A549 (cell line): ENCODE data around the gene NKAIN2. TPM values are rescaled to one million over a fixed set of nuclear protein-coding genes. Genes with fewer than 3 reads are reported as not detected.

Experiments used
- ATAC-seq, 2 experiments: fragments of 200-7000 bp in 1 of 2; fragments of >200 bp in 1 of 2; cut with Nextera tagmentation in 1 of 2; cut with Tn5 transposase in 1 of 2; 3 replicates each; pipeline versions ENCODE4 v1.8.0 to v1.9.1; 2018 to 2020; ENCODE audit warnings: mild to moderate bottlenecking in 1 of 2, moderate library complexity in 1 of 2
- CTCF ChIA-PET: fragments of 300-600 bp; sonication (Branson Sonifier 250); formaldehyde crosslinking; extraction: SDS; loops from one replicate; lab custom pipeline; 2021; ENCODE audit warnings: antibody characterized with exemption, inconsistent platforms; lab: Yijun Ruan, JAX
- POLR2A ChIA-PET: fragments of 350-600 bp; formaldehyde crosslinking; extraction: SDS; loops from one replicate; lab custom pipeline; 2021; ENCODE audit warnings: antibody characterized with exemption, inconsistent platforms; lab: Yijun Ruan, JAX
- DNase-seq, 2 experiments: peaks; one replicate each; pipeline versions ENCODE4 v3.0.0 to v3.0.0-alpha.2; 2011 to 2016; ENCODE audit warnings: low read depth in 1 of 2, low spot score in 1 of 2
- FAIRE-seq: peaks from 2 replicates; lab custom pipeline; 2011; peaks lifted over from hg19 to GRCh38; lab: Jason Lieb, UNC
- H3K27ac ChIP-seq, 2 experiments: fragments of >200 bp; sonication (Bioruptor Twin); formaldehyde crosslinking; 3 replicates each; pipeline ENCODE4 v1.5.1; 2016 to 2017
- H3K4me1 ChIP-seq: fragments of >200 bp; sonication (Bioruptor Twin); formaldehyde crosslinking; 3 replicates; pipeline ENCODE4 v1.6.1; 2016
- H3K4me2 ChIP-seq: fragments of >200 bp; sonication (Bioruptor Twin); formaldehyde crosslinking; 3 replicates; pipeline ENCODE4 v1.6.1; 2016
- H3K4me3 ChIP-seq: fragments of >200 bp; sonication (Bioruptor Twin); formaldehyde crosslinking; 3 replicates; pipeline ENCODE4 v1.5.1; 2016
- H3K9me3 ChIP-seq: fragments of >200 bp; sonication (Bioruptor Twin); formaldehyde crosslinking; 3 replicates; pipeline ENCODE4 v1.6.1; 2016
- BHLHE40 ChIP-seq: IDR thresholded peaks from 2 replicates; pipeline ENCODE4 v1.6.1; 2012; ENCODE audit warnings: low read depth, low read length, inconsistent platforms
- CHD4 ChIP-seq: fragments of 200-600 bp; sonication (generic); IDR thresholded peaks from 2 replicates; pipeline ENCODE4 v1.6.1; 2016; ENCODE audit warnings: antibody characterized with exemption, mild to moderate bottlenecking, borderline replicate concordance
- CTCF ChIP-seq: fragments of >200 bp; sonication (Bioruptor Twin); formaldehyde crosslinking; IDR thresholded peaks from 3 replicates; pipeline ENCODE4 v1.5.1; 2016
- EP300 ChIP-seq, 2 experiments: fragments of >200 bp; sonication (Bioruptor Twin); formaldehyde crosslinking; IDR thresholded peaks; 2 replicates in 1 of 2; 3 replicates in 1 of 2; pipeline ENCODE4 v1.6.1; 2016 to 2017
- FOXS1 ChIP-seq: fragments of 250-450 bp; sonication (Bioruptor Pico); IDR thresholded peaks from 2 replicates; pipeline ENCODE4 v1.5.0; 2020; ENCODE audit warnings: mild to moderate bottlenecking, moderate library complexity
- KDM5A ChIP-seq: fragments of 200-600 bp; sonication (generic); IDR thresholded peaks from 2 replicates; pipeline ENCODE4 v1.6.1; 2016; ENCODE audit warnings: antibody characterized with exemption, mild to moderate bottlenecking
- MAX ChIP-seq: IDR thresholded peaks from 2 replicates; pipeline ENCODE4 v1.6.1; 2012
- POLR2AphosphoS2 ChIP-seq: conservative IDR thresholded peaks from 2 replicates; pipeline ENCODE4 v1.6.1; 2012; ENCODE audit warnings: low read length, improper control_type of control experiment, inconsistent platforms
- RAD21 ChIP-seq, 2 experiments: fragments of >200 bp in 1 of 2; sonication (Bioruptor Twin) in 1 of 2; formaldehyde crosslinking in 1 of 2; IDR thresholded peaks in 1 of 2; conservative IDR thresholded peaks in 1 of 2; 2 replicates in 1 of 2; 3 replicates in 1 of 2; pipeline ENCODE4 v1.6.1; 2012 to 2018; ENCODE audit warnings: inconsistent platforms in 1 of 2
- RCOR1 ChIP-seq: fragments of 150-350 bp; IDR thresholded peaks from 2 replicates; pipeline ENCODE4 v1.6.1; 2014; ENCODE audit warnings: antibody characterized with exemption, low read length, low read depth
- RNF2 ChIP-seq: fragments of 200-600 bp; sonication (generic); IDR thresholded peaks from 2 replicates; pipeline ENCODE4 v1.6.1; 2016; ENCODE audit warnings: low read depth, mild to moderate bottlenecking, antibody characterized with exemption, moderate library complexity, borderline replicate concordance
- TFCP2L1 ChIP-seq: fragments of 250-450 bp; sonication (Bioruptor Pico); IDR thresholded peaks from 2 replicates; pipeline ENCODE4 v1.5.0; 2021; ENCODE audit warnings: mild to moderate bottlenecking
- TP53 ChIP-seq: fragments of 250-450 bp; sonication (Bioruptor Pico); IDR thresholded peaks from 2 replicates; pipeline ENCODE4 v1.5.0; 2021; ENCODE audit warnings: mild to moderate bottlenecking, moderate library complexity
- ZC3H11A ChIP-seq: fragments of 450-650 bp; IDR thresholded peaks from 2 replicates; pipeline ENCODE4 v1.6.1; 2014; ENCODE audit warnings: antibody characterized with exemption, mild to moderate bottlenecking
- ZFP36 ChIP-seq: fragments of 450-650 bp; IDR thresholded peaks from 2 replicates; pipeline ENCODE4 v1.6.1; 2014; ENCODE audit warnings: borderline replicate concordance; ENCODE audit not compliant: partially characterized antibody
- ZNF302 ChIP-seq: fragments of 250-450 bp; sonication (Bioruptor Pico); IDR thresholded peaks from 2 replicates; pipeline ENCODE4 v1.9.0; 2021; ENCODE audit warnings: inconsistent platforms, mild to moderate bottlenecking, moderate library complexity
- ZSCAN20 ChIP-seq: fragments of 250-450 bp; sonication (Bioruptor Pico); IDR thresholded peaks from 2 replicates; pipeline ENCODE4 v1.8.0; 2022; ENCODE audit warnings: mild to moderate bottlenecking, moderate library complexity
- WGBS: methylation state at CpG from one replicate; pipeline ENCODE4 v1.1.6; 2017; ENCODE audit errors: missing lambda C conversion rate; 5-methylcytosine and 5-hydroxymethylcytosine counted together
- polyA plus RNA-seq, 4 experiments: library from polyadenylated mRNA; depleted of rRNA in 3 of 4; stranded (reverse); fragments of >200 nt; fragmentation: RNase III in 1 of 4; extraction: RNeasy Plus Mini Kit Qiagen cat#74134 plus additional on column Dnase treatment in 1 of 4; gene quantifications; 2 replicates in 3 of 4; 3 replicates in 1 of 4; pipeline ENCODE4 v1.2.3, GENCODE V29; 2011 to 2017
- TF ChIP-seq, protein P1 (sequence below): fragments of 250-450 bp; sonication (Bioruptor Pico); IDR thresholded peaks from 2 replicates; pipeline ENCODE4 v1.5.0; 2021; ENCODE audit warnings: mild to moderate bottlenecking, moderate library complexity, borderline replicate concordance

Gene NKAIN2
- polyA plus RNA-seq, 2 of the 4 experiments (the other 2 are of a cell fraction) = not detected

GRCh38 chr6:124830506-124830905 is 1026.8 kb downstream of the NKAIN2 start:
- POLR2A ChIA-PET = no interaction called here
- FAIRE-seq = no peak

GRCh38 chr6:124854338-124854922 is 1050.8 kb downstream of the NKAIN2 start:
- FAIRE-seq = no peak
- TF ChIP-seq CTCF = peak; percentile 21; the same call in 1 of the 3 replicates
- no peak for TF ChIP-seq KDM5A
- peak; percentile 17 to 48; a peak in 2 of 5 replicates for TF ChIP-seq RAD21 (conservative IDR thresholded peaks at IDR 0.05 in 1 of 2, IDR thresholded peaks at IDR 0.05 in 1 of 2)
- TF ChIP-seq RCOR1 = no peak
- TF ChIP-seq, all 56 proteins: peak for 2
- DNase-seq (no peak), ATAC-seq (no peak)
- H3K4me3 ChIP-seq = no peak overlapping the region
- ChIA-PET POLR2A (no interaction called here), CTCF (interaction anchor here (0.9 to 1.5 kb wide), 2 partner anchors 12 to 1052 kb away, joined by 4 to 9 read pairs; no protein-coding TSS in a partner anchor)
- 0% methylated on average over 1 of the region's 1 CpG for WGBS
- H3K4me1 ChIP-seq = no peaks in the 10 kb centered on the region
- no peak overlapping the region for H3K4me2 ChIP-seq
- no peaks in the 10 kb centered on the region for H3K9me3 ChIP-seq
- H3K27ac ChIP-seq = no peak overlapping the region

More at GRCh38 chr6:124830506-124830905, 1026.8 kb downstream of the NKAIN2 start:
- H3K27ac ChIP-seq = no peak overlapping the region
- no peak for DNase-seq
- CTCF ChIA-PET = no interaction called here
- no peak overlapping the region for H3K4me2 ChIP-seq
- H3K9me3 ChIP-seq = no peaks in the 10 kb centered on the region
- H3K4me3 ChIP-seq = no peak overlapping the region
- ATAC-seq = no peak
- no peak for TF ChIP-seq ZC3H11A
- TF ChIP-seq RAD21 (conservative IDR thresholded peaks at IDR 0.05 in 1 of 2, IDR thresholded peaks at IDR 0.05 in 1 of 2) = no peak
- no peak for TF ChIP-seq FOXS1 (CRISPR knock-in tag)
- no peak for TF ChIP-seq ZFP36
- TF ChIP-seq MAX = no peak
- no peak for TF ChIP-seq POLR2AphosphoS2
- no peak for TF ChIP-seq EP300 (IDR thresholded peaks at IDR 0.05)
- TF ChIP-seq BHLHE40 = no peak
- no peak for TF ChIP-seq CTCF
- no peak for TF ChIP-seq TP53 (CRISPR knock-in tag)
- no peak for TF ChIP-seq ZSCAN20
- no peak for TF ChIP-seq TFCP2L1 (CRISPR knock-in tag)
- no peak for TF ChIP-seq RCOR1
- TF ChIP-seq RNF2 = no peak
- TF ChIP-seq ZNF302 (CRISPR knock-in tag) = no peak
- TF ChIP-seq CHD4 = no peak
- TF ChIP-seq, protein P1, sequence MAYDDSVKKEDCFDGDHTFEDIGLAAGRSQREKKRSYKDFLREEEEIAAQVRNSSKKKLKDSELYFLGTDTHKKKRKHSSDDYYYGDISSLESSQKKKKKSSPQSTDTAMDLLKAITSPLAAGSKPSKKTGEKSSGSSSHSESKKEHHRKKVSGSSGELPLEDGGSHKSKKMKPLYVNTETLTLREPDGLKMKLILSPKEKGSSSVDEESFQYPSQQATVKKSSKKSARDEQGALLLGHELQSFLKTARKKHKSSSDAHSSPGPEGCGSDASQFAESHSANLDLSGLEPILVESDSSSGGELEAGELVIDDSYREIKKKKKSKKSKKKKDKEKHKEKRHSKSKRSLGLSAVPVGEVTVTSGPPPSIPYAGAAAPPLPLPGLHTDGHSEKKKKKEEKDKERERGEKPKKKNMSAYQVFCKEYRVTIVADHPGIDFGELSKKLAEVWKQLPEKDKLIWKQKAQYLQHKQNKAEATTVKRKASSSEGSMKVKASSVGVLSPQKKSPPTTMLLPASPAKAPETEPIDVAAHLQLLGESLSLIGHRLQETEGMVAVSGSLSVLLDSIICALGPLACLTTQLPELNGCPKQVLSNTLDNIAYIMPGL (CRISPR knock-in tag) = no peak
- TF ChIP-seq, all 56 proteins: peak for 0
- no peaks in the 10 kb centered on the region for H3K4me1 ChIP-seq
